GM12801 (cell line): ENCODE results near the gene ADGRF5.

Experiments
- CTCF ChIP-seq: IDR thresholded peaks from one replicate; pipeline ENCODE4 v1.5.1; 2011; ENCODE audit warnings: control low read depth; ENCODE audit not compliant: insufficient read length; ENCODE audit errors: extremely low read depth

Gene ADGRF5

GRCh38 chr6:46917002-46917545 is 4.7 kb downstream of the ADGRF5 start:
- TF ChIP-seq CTCF: no peak

DNA sequence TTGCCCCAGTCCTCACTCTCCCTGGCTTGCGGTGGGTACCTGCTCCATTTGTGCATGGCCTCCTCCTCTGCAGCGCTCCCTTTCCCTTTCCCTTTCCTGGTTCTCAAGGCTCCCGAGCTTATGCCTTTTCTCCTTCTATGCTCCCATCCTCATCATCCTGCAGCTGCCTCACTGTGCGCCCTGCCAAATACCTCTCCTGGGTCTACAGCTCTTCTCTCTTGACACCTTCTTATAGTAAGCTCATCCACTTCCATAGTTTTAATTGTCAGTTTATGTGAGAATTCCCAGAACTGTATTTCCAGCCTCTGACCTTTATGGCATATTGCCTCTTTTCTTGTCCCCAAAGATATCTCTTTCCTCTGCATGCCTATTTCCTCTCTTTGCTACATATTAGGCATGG is 5.9 kb downstream of the ADGRF5 start:
- no peak for TF ChIP-seq CTCF

- no peak for TF ChIP-seq CTCF
These were observed 6.4 kb downstream of the ADGRF5 start for GRCh38 chr6:46915380-46915779.

- no peak for TF ChIP-seq CTCF
These were observed 7.4 kb downstream of the ADGRF5 start for GRCh38 chr6:46914279-46914810.

DNA sequence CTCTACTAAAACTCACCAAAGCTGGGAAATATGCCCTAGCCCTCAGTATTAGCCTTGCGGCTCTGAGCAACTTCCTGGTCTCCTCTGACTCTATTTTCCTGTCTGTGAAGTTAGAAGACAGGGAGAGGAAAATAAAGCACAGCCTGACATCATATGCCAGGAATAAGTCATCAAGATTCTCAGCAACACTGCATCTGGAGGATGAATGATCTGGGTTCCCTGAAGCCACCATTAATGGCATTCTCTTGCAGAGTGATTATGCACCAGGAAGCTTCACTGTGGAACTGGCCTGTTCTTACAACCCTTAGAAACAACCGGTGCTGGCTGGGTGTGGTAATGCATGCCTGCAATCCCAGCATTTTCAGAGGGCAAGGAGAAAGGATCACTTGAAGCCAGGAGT is 12.4 kb downstream of the ADGRF5 start:
- no peak for TF ChIP-seq CTCF

DNA sequence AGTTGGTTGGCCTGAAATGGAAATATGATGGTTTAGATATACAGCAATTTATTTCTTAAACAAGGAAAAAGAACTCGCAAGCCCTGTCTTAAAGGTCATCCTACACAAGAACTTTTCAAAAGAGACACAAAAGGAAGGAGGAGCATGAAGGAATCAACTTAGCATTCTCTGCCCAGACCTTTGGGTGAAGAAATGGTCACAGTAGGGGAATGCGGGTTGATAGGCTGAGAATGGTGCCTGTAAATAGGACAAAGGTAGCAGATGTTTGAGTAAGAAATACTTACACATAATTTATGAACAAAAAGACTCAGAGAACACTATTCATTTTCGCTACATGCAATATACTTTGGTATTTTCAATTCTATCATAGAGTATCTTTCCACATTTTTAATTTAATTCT is 15.0 kb downstream of the ADGRF5 start:
- TF ChIP-seq CTCF: no peak

- TF ChIP-seq CTCF: no peak
These were observed 17.6 kb downstream of the ADGRF5 start for GRCh38 chr6:46904117-46904516.
